Measurements from ENCODE around the gene HDAC4. TPM values are rescaled to one million over a fixed set of nuclear protein-coding genes. Genes with fewer than 3 reads are reported as not detected.

Gene HDAC4
- total and polyA plus RNA-seq, 2 of the 4 experiments (the other 2 are of a cell fraction), result 4.1 to 7.2 TPM

DNA sequence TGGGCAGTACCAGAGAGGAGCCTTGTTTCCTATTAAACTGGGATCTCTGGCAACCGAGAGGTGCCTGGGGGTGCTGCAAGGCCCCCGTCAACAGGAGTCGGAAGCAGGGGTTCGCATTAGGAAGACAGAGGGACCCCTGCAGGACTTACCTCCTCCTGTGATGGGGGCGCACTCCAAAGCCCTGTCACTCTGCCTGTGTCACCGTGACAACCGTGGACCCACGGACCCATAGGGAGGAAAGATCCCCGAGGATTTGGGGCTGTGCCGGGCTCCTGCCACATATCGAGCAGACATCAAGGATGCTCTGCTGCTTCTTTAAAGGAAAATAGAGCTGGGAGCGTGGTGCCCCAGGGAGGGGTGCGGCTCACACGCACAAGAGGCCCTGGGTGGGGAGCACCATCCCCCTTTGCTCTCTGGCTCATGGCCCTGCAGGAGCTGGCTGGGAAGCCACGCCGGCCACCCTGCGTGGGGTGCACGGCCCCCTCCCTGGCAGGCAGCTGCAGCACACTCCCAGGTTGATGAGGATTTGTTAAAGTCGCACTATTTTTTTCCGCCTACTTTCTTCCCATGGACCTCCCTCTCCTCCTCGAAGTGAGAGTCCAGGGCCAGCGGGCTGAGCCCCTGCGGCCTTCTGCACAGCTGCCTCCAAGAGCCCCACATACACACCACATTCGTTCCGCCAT, 385.5 kb downstream of the HDAC4 start:
- POLR2A ChIA-PET (ENCODE audit: unreplicated experiment), result no interaction called here

More for the DNA sequence above, 385.5 kb downstream of the HDAC4 start:
- Histone ChIP-seq H3K9me1 (ENCODE audit: insufficient read depth, low read length) (no peaks in the 10 kb centered on the region), H4K20me1 (ENCODE audit: insufficient read depth, low read length) (no peaks in the 10 kb centered on the region), H4K8ac (ENCODE audit: low read depth in 2 of 2, low read length in 2 of 2) (no peak overlapping the region), H3K27ac (ENCODE audit: insufficient read depth, low read length) (no peak overlapping the region), H3K4ac (ENCODE audit: low read depth, low read length) (no peak overlapping the region), H2AFZ (replicated peaks; ENCODE audit: low read length, poor library complexity) (peak overlapping the region; percentile 3), H2BK20ac (ENCODE audit: low read depth, low read length) (no peak overlapping the region), H2BK120ac (ENCODE audit: low read depth, low read length) (no peak overlapping the region), H3K79me1 (ENCODE audit: low read depth in 1 of 2, low read length in 2 of 2) (no peaks in the 10 kb centered on the region), H2BK5ac (ENCODE audit: low read depth, low read length, poor library complexity, severe bottlenecking) (no peak overlapping the region), H3K9me3 (ENCODE audit: control insufficient read depth, insufficient read depth, low read length) (no peaks in the 10 kb centered on the region), H2BK15ac (ENCODE audit: low read depth, low read length) (no peak overlapping the region), H4K5ac (ENCODE audit: low read depth, low read length) (no peak overlapping the region), H3K36me3 (ENCODE audit: control insufficient read depth, insufficient read depth, low read length) (no peaks in the 10 kb centered on the region), H2AK9ac (replicated peaks; ENCODE audit: low read depth, low read length, poor library complexity) (no peak overlapping the region), H3K9ac (ENCODE audit: low read depth, low read length) (no peak overlapping the region), H3K23ac (ENCODE audit: low read depth, low read length) (no peak overlapping the region), H3K27me3 (ENCODE audit: control insufficient read depth, insufficient read depth, low read length) (peaks cover 54% of the 10 kb centered on the region), H3K4me1 (ENCODE audit: control insufficient read depth, insufficient read depth, low read length) (no peaks in the 10 kb centered on the region), H3K4me3 (ENCODE audit: insufficient read depth, low read depth, low read length) (no peak overlapping the region), H2AK5ac (ENCODE audit: low read depth, low read length) (no peak overlapping the region), H3K4me2 (ENCODE audit: low read depth, low read length) (no peak overlapping the region), H3K14ac (replicated peaks; ENCODE audit: low read depth, low read length) (no peak overlapping the region), H3K56ac (ENCODE audit: extremely low read depth, insufficient read depth, low read length) (no peak overlapping the region), H3K18ac (ENCODE audit: low read depth, low read length) (no peak overlapping the region), H4K91ac (ENCODE audit: insufficient read depth, low read depth, low read length) (no peak overlapping the region)
- DNase-seq, result no peak
- no peak for ATAC-seq (ENCODE audit: low read depth)
- no TSS peak for BruUV-seq (replicated peaks)
- no peak for TF ChIP-seq CEBPB (IDR thresholded peaks at IDR 0.05; ENCODE audit: low read depth, low read length)
- TF ChIP-seq, protein P1, sequence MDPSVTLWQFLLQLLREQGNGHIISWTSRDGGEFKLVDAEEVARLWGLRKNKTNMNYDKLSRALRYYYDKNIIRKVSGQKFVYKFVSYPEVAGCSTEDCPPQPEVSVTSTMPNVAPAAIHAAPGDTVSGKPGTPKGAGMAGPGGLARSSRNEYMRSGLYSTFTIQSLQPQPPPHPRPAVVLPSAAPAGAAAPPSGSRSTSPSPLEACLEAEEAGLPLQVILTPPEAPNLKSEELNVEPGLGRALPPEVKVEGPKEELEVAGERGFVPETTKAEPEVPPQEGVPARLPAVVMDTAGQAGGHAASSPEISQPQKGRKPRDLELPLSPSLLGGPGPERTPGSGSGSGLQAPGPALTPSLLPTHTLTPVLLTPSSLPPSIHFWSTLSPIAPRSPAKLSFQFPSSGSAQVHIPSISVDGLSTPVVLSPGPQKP (IDR thresholded peaks at IDR 0.05; ENCODE audit: borderline replicate concordance, low read depth, low read length), result no peak
- TF ChIP-seq SMC3 (IDR thresholded peaks at IDR 0.05; ENCODE audit: low read depth, low read length), result no peak
- TF ChIP-seq RAD21 (IDR thresholded peaks at IDR 0.05; ENCODE audit: low read length), result no peak
- TF ChIP-seq MXI1 (IDR thresholded peaks at IDR 0.05; ENCODE audit: borderline replicate concordance, low read depth, low read length), result no peak
- no peak for TF ChIP-seq POLR2A (IDR thresholded peaks at IDR 0.05; ENCODE audit: low read depth, low read length)
- no peak for TF ChIP-seq RCOR1 (IDR thresholded peaks at IDR 0.05; ENCODE audit: insufficient replicate concordance, low read length)
- TF ChIP-seq, protein P2, sequence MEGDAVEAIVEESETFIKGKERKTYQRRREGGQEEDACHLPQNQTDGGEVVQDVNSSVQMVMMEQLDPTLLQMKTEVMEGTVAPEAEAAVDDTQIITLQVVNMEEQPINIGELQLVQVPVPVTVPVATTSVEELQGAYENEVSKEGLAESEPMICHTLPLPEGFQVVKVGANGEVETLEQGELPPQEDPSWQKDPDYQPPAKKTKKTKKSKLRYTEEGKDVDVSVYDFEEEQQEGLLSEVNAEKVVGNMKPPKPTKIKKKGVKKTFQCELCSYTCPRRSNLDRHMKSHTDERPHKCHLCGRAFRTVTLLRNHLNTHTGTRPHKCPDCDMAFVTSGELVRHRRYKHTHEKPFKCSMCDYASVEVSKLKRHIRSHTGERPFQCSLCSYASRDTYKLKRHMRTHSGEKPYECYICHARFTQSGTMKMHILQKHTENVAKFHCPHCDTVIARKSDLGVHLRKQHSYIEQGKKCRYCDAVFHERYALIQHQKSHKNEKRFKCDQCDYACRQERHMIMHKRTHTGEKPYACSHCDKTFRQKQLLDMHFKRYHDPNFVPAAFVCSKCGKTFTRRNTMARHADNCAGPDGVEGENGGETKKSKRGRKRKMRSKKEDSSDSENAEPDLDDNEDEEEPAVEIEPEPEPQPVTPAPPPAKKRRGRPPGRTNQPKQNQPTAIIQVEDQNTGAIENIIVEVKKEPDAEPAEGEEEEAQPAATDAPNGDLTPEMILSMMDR (conservative IDR thresholded peaks at IDR 0.05; ENCODE audit: low read depth, low read length), result no peak
- intact Hi-C loops (cut with micrococcal nuclease) (no loop called here), in situ Hi-C loops (cut with MboI; ENCODE audit: low sequenced_read_pairs) (no loop called here), dilution Hi-C loops (cut with HindIII; ENCODE audit: low sequenced_read_pairs, unreplicated experiment) (no loop called here)
- WGBS, 2 experiments (ENCODE audit: extremely low coverage in 2 of 2, insufficient read length in 1 of 2), result 74% methylated on average over 12 of the region's 25 CpGs; no CpG with 5 or more reads in 1 of the 2 experiments
- CTCF ChIA-PET, result no interaction called here

Data from IMR-90 (cell line).